Neutrophil (primary cell): ENCODE measurements around the gene PDZRN4.

Experiments
- H3K27ac ChIP-seq: fragments of 200-600 bp; sonication (generic); 2 replicates; pipeline ENCODE4 v1.5.1; 2016; ENCODE audit warnings: mild to moderate bottlenecking, moderate library complexity
- H3K27me3 ChIP-seq: fragments of 200-600 bp; sonication (generic); 2 replicates; pipeline ENCODE4 v1.6.0; 2016; ENCODE audit warnings: mild to moderate bottlenecking
- H3K36me3 ChIP-seq: fragments of 200-600 bp; sonication (generic); 2 replicates; pipeline ENCODE4 v1.5.1; 2017
- H3K4me1 ChIP-seq, 2 experiments: fragments of 200-600 bp in 1 of 2; sonication (generic) in 1 of 2; 1 replicate in 1 of 2; 2 replicates in 1 of 2; pipeline versions ENCODE4 v1.5.1 to v1.6.1; 2013 to 2016; ENCODE audit warnings: low read depth in 1 of 2, low read length in 1 of 2, mild to moderate bottlenecking in 1 of 2, moderate library complexity in 1 of 2; ENCODE audit not compliant: control insufficient read depth in 1 of 2, insufficient read depth in 1 of 2
- H3K4me3 ChIP-seq, 2 experiments: fragments of 200-600 bp in 1 of 2; sonication (generic) in 1 of 2; 1 replicate in 1 of 2; 2 replicates in 1 of 2; pipeline ENCODE4 v1.5.1; 2013 to 2016; ENCODE audit warnings: low read depth in 1 of 2, low read length in 1 of 2, mild to moderate bottlenecking in 1 of 2, moderate library complexity in 1 of 2
- H3K9me3 ChIP-seq: fragments of 200-600 bp; sonication (generic); 2 replicates; pipeline ENCODE4 v1.5.1; 2016
- CTCF ChIP-seq: fragments of 200-600 bp; sonication (generic); IDR thresholded peaks from 2 replicates; pipeline ENCODE4 v1.5.1; 2016; ENCODE audit warnings: antibody characterized with exemption

The PDZRN4 gene

GRCh38 chr12:41402801-41403200, 214.7 kb downstream of the PDZRN4 start:
- H3K36me3 ChIP-seq: no peaks in the 10 kb centered on the region
- no peak overlapping the region for H3K27ac ChIP-seq
- H3K27me3 ChIP-seq: no peaks in the 10 kb centered on the region
- H3K4me1 ChIP-seq: peaks cover 6% of the 10 kb centered on the region in 2 experiments
- H3K9me3 ChIP-seq: no peaks in the 10 kb centered on the region
- H3K4me3 ChIP-seq: no peak overlapping the region
- TF ChIP-seq CTCF: no peak

- Histone ChIP-seq H3K27me3 (no peaks in the 10 kb centered on the region), H3K27ac (no peak overlapping the region), H3K9me3 (no peaks in the 10 kb centered on the region), H3K36me3 (no peaks in the 10 kb centered on the region), H3K4me1 (peaks cover 5% of the 10 kb centered on the region in 2 experiments), H3K4me3 (no peak overlapping the region)
- TF ChIP-seq CTCF: no peak
Observed at GRCh38 chr12:41407232-41407799, 219.2 kb downstream of the PDZRN4 start.

GRCh38 chr12:41409628-41410027, 221.5 kb downstream of the PDZRN4 start:
- no peaks in the 10 kb centered on the region for H3K27me3 ChIP-seq
- H3K36me3 ChIP-seq: no peaks in the 10 kb centered on the region
- TF ChIP-seq CTCF: no peak

GRCh38 chr12:41418586-41418985, 230.5 kb downstream of the PDZRN4 start:
- Histone ChIP-seq H3K9me3 (no peaks in the 10 kb centered on the region), H3K27ac (no peak overlapping the region), H3K4me1 (no peaks in the 10 kb centered on the region), H3K4me3 (no peak overlapping the region), H3K36me3 (no peaks in the 10 kb centered on the region), H3K27me3 (no peaks in the 10 kb centered on the region)
- TF ChIP-seq CTCF: no peak

More at GRCh38 chr12:41409628-41410027, 221.5 kb downstream of the PDZRN4 start:
- H3K9me3 ChIP-seq: no peaks in the 10 kb centered on the region
- H3K27ac ChIP-seq: no peak overlapping the region
- H3K4me1 ChIP-seq: peaks cover 5% of the 10 kb centered on the region in 2 experiments
- no peak overlapping the region for H3K4me3 ChIP-seq

- no peak overlapping the region for H3K27ac ChIP-seq
- no peaks in the 10 kb centered on the region for H3K9me3 ChIP-seq
- no peaks in the 10 kb centered on the region for H3K36me3 ChIP-seq
- H3K4me1 ChIP-seq: no peaks in the 10 kb centered on the region
- H3K4me3 ChIP-seq: no peak overlapping the region
- H3K27me3 ChIP-seq: no peaks in the 10 kb centered on the region
- no peak for TF ChIP-seq CTCF
Observed at GRCh38 chr12:41419131-41419893, 231.2 kb downstream of the PDZRN4 start.
